A549 (cell line): Measurements from ENCODE around the gene RGMB. TPM values are rescaled to one million over a fixed set of nuclear protein-coding genes. Genes with fewer than 3 reads are reported as not detected.

ENCODE experiments used
- polyA plus RNA-seq, 4 experiments: library from polyadenylated mRNA; depleted of rRNA in 3 of 4; stranded (reverse); fragments of >200 nt; fragmentation: RNase III in 1 of 4; extraction: RNeasy Plus Mini Kit Qiagen cat#74134 plus additional on column Dnase treatment in 1 of 4; gene quantifications; 2 replicates in 3 of 4; 3 replicates in 1 of 4; pipeline ENCODE4 v1.2.3, GENCODE V29; 2011 to 2017

The RGMB gene
- polyA plus RNA-seq, 2 of the 4 experiments (the other 2 are of a cell fraction) = 5.3 to 5.6 TPM

Other genes starting within 250 kb of the RGMB start
- gene CHD1, start 155.3 kb downstream of the RGMB start, polyA plus RNA-seq (2011; rRNA removed) = 43.2 and 53.9 TPM in 2 replicates
- 24.6 to 29.9 TPM (median 25.9 TPM) in 3 replicates for gene CHD1, start 155.3 kb downstream of the RGMB start, polyA plus RNA-seq (2017; fragmentation: RNase III; extraction: RNeasy Plus Mini Kit Qiagen cat#74134 plus additional on column Dnase treatment)